Jurkat, Clone E6-1 (cell line): ENCODE data around the gene ARHGEF33.

Source experiments
- DNase-seq: peaks from one replicate; pipeline ENCODE4 v3.0.0-alpha.2; 2011; ENCODE audit warnings: low read depth, low spot score
- H3K4me3 ChIP-seq: 2 replicates; pipeline ENCODE4 v1.5.1; 2011; ENCODE audit warnings: mild to moderate bottlenecking, low read length, control low read depth, moderate library complexity

ARHGEF33 gene

GRCh38 chr2:38981670-38982357, 92.1 kb downstream of the ARHGEF33 start:
- H3K4me3 ChIP-seq, result no peak overlapping the region
- no peak for DNase-seq

GRCh38 chr2:38982498-38982897, 92.8 kb downstream of the ARHGEF33 start:
- H3K4me3 ChIP-seq, result no peak overlapping the region
- DNase-seq, result no peak

DNA sequence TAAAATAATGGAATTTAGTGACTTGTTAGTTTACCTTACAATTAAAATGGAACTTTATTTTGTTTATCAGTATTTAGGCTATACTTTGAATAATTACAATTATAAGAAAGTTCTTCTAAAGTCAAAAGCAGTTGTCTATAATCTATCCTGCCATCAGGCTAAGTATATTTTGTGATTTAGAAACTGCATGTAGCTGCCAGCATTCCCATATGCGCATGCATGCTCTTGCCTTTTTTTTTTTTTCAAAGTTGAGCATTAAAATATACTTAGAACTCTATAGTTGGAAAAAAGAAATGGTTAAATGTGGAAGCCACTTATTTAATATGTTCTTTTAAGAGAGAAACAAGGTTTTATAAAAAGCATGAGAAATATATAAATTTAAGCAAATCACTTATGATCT, 99.0 kb downstream of the ARHGEF33 start:
- no peak overlapping the region for H3K4me3 ChIP-seq
- DNase-seq, result no peak

DNA sequence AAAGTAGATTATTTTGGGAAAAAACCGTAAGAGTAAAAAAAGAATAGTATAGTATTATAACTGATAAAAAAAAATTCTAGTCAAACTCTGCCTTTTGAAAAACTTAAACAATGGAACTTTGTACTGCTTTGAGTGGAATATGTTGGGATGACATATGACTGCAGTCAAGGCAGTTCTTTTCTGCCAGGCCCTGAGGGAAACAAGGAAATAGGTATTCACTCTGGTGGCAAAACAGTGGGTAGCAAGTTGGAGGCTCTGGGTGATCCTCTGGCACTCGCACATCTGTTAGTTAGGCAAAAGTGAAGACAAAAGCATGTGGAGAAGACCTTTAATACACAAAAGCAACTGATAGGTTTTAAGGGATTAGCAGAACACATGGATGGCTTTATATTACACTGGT, 102.2 kb downstream of the ARHGEF33 start:
- no peak for DNase-seq
- no peak overlapping the region for H3K4me3 ChIP-seq

DNA sequence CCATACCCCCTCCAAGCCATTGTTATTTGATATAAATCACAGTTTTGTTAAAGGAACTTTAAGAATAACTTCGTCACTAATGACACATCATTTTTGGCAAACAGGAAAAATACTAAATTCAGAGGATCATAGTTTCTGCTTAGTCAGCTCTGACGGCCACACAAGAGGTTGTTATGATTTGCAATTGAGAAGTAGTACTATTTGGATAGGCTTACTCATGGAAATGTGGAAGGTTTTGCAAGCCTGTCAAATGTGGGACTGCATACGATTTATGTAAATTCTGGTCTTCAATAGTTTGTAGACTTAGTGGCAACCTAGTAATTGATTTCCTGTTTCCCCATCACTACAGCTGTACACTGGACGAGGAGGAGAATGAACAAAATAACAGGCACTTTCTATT, 108.1 kb downstream of the ARHGEF33 start:
- H3K4me3 ChIP-seq, result no peak overlapping the region
- no peak for DNase-seq

GRCh38 chr2:39000552-39000951, 110.9 kb downstream of the ARHGEF33 start:
- DNase-seq, result no peak
- H3K4me3 ChIP-seq, result no peak overlapping the region

- no peak for DNase-seq
- H3K4me3 ChIP-seq, result no peak overlapping the region
Observed at GRCh38 chr2:39007875-39008504, 118.3 kb downstream of the ARHGEF33 start.

DNA sequence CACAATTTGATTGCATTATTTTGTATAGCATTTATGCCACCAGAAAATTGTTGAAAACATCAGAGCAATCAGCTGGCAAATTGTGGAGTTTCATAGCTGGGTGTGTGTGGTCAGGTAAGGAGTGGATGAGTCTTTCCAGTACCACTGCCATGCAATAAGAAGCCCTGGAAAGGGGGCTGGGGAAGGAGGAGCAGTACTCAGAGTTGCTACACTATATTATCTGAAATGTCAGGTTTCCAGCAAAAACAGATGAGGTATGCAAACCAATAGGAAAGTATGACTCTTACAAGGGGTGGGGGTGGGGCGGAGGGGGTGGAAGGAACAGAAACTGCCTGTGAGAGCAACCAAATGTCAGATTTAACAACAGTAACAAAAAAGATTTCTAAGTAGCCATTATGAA, 119.0 kb downstream of the ARHGEF33 start:
- no peak for DNase-seq
- H3K4me3 ChIP-seq, result no peak overlapping the region

- DNase-seq, result no peak
- H3K4me3 ChIP-seq, result no peak overlapping the region
Observed at GRCh38 chr2:39013871-39014270, 124.2 kb downstream of the ARHGEF33 start.

DNA sequence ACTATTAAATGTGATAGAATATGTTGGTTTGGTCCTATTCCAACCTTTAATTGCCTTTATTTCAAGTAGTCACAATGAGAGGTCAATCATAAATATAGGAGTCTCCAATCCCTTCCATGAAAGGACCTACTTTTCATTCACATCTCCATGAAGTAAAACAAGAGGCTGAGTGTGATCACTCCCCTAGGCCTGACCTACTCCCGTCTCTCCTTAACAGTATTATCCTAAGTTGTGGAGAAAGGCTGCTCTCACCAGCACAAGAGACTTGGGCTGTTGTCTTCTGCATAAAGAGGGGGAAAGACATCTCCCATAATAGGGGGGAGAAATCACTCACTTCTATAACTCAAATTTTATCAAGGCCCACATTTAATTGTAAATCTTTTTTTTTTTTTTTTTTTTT, 125.7 kb downstream of the ARHGEF33 start:
- H3K4me3 ChIP-seq, result no peak overlapping the region
- no peak for DNase-seq

- H3K4me3 ChIP-seq, result no peak overlapping the region
- DNase-seq, result no peak
Observed at GRCh38 chr2:39017334-39017733, 127.7 kb downstream of the ARHGEF33 start.

DNA sequence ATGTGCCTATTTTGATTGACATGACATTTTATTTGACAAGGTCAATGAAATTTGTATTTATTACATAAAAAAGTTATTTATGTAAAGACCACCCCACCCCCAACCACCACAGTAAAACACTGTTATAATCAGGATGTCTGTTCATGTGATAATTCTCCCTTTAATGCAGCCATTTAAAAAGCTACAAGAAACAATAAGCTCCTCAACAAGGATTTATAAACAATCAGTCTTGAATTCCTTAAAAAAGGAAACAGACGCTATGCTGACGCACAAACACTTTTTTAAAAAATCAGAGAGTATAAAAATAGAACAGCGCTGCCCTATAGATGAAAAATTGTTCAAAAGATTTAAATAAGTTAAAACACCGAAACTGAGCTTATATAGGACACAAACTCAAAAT, 129.0 kb downstream of the ARHGEF33 start:
- DNase-seq, result no peak
- no peak overlapping the region for H3K4me3 ChIP-seq

DNA sequence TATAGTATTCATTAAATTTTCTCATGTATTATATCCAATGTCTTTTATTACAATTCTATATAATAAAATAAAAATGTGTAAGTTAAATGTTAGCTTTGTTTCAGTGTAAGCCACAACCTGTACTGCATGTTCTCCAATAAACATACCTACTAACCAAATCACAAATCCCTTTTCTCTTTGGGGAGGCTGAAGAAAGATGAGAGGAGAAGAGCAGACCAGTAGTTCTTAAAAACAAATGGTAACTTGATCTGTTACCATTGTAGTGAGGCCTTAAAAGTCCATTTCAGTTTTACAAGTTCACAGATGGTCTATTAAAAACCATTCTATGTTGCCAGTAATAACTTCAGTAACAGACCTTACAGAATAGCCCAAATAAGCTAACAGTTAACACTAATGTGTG, 130.7 kb downstream of the ARHGEF33 start:
- DNase-seq, result no peak
- H3K4me3 ChIP-seq, result no peak overlapping the region

- no peak overlapping the region for H3K4me3 ChIP-seq
- no peak for DNase-seq
Observed at GRCh38 chr2:39022642-39023235, 133.1 kb downstream of the ARHGEF33 start.

- no peak overlapping the region for H3K4me3 ChIP-seq
Observed at GRCh38 chr2:39023649-39024048, 134.0 kb downstream of the ARHGEF33 start.

GRCh38 chr2:39024833-39025232, 135.2 kb downstream of the ARHGEF33 start:
- DNase-seq, result no peak
- H3K4me3 ChIP-seq, result no peak overlapping the region

More at GRCh38 chr2:39023649-39024048, 134.0 kb downstream of the ARHGEF33 start:
- no peak for DNase-seq
